PFSK-1 (cell line): ENCODE measurements around the gene PLPPR1.

Experiments used
- FOXP2 ChIP-seq: optimal IDR thresholded peaks from 2 replicates; pipeline ENCODE3; 2011; ENCODE audit warnings: borderline replicate concordance, control low read depth, inconsistent platforms; ENCODE audit not compliant: insufficient read depth; ENCODE audit errors: extremely low read length, extremely low read depth
- POLR2AphosphoS5 ChIP-seq: IDR thresholded peaks from 2 replicates; pipeline ENCODE4 v1.6.1; 2012; ENCODE audit warnings: low read depth, mild to moderate bottlenecking, control low read depth, low read length, moderate library complexity
- SIN3A ChIP-seq: IDR thresholded peaks from 2 replicates; pipeline ENCODE4 v1.6.1; 2012; ENCODE audit warnings: mild to moderate bottlenecking, low read length, moderate library complexity, borderline replicate concordance; ENCODE audit not compliant: insufficient read depth
- TAF1 ChIP-seq: IDR thresholded peaks from 2 replicates; pipeline ENCODE4 v1.6.1; 2012; ENCODE audit warnings: low read length, control low read depth, borderline replicate concordance; ENCODE audit not compliant: insufficient read depth
- TF ChIP-seq, protein P1 (sequence below), 2 experiments: IDR thresholded peaks; 2 replicates each; pipeline versions ENCODE4 v1.6.1 to v1.8.0; 2011 to 2012; ENCODE audit warnings: low read depth in 2 of 2, low read length in 2 of 2, control low read depth in 1 of 2, inconsistent platforms in 1 of 2, mild to moderate bottlenecking in 1 of 2, moderate library complexity in 1 of 2; ENCODE audit not compliant: insufficient read depth in 1 of 2

The PLPPR1 gene

GRCh38 chr9:101220341-101220740, 191.8 kb downstream of the PLPPR1 start:
- no peak for TF ChIP-seq TAF1
- no peak for TF ChIP-seq POLR2AphosphoS5
- TF ChIP-seq, protein P1, sequence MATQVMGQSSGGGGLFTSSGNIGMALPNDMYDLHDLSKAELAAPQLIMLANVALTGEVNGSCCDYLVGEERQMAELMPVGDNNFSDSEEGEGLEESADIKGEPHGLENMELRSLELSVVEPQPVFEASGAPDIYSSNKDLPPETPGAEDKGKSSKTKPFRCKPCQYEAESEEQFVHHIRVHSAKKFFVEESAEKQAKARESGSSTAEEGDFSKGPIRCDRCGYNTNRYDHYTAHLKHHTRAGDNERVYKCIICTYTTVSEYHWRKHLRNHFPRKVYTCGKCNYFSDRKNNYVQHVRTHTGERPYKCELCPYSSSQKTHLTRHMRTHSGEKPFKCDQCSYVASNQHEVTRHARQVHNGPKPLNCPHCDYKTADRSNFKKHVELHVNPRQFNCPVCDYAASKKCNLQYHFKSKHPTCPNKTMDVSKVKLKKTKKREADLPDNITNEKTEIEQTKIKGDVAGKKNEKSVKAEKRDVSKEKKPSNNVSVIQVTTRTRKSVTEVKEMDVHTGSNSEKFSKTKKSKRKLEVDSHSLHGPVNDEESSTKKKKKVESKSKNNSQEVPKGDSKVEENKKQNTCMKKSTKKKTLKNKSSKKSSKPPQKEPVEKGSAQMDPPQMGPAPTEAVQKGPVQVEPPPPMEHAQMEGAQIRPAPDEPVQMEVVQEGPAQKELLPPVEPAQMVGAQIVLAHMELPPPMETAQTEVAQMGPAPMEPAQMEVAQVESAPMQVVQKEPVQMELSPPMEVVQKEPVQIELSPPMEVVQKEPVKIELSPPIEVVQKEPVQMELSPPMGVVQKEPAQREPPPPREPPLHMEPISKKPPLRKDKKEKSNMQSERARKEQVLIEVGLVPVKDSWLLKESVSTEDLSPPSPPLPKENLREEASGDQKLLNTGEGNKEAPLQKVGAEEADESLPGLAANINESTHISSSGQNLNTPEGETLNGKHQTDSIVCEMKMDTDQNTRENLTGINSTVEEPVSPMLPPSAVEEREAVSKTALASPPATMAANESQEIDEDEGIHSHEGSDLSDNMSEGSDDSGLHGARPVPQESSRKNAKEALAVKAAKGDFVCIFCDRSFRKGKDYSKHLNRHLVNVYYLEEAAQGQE (IDR thresholded peaks at IDR 0.05; ENCODE audit: insufficient read depth in 1 of 2, low read depth in 2 of 2, low read length in 2 of 2) = no peak
- no peak for TF ChIP-seq SIN3A
- no peak for TF ChIP-seq FOXP2

GRCh38 chr9:101225271-101225670, 196.7 kb downstream of the PLPPR1 start:
- TF ChIP-seq, protein P1 (IDR thresholded peaks at IDR 0.05; ENCODE audit: insufficient read depth in 1 of 2, low read depth in 2 of 2, low read length in 2 of 2) = no peak
- TF ChIP-seq TAF1 = no peak

- TF ChIP-seq, protein P1 (IDR thresholded peaks at IDR 0.05; ENCODE audit: insufficient read depth in 1 of 2, low read depth in 2 of 2, low read length in 2 of 2) = no peak
- TF ChIP-seq FOXP2 = no peak
- no peak for TF ChIP-seq TAF1
- TF ChIP-seq POLR2AphosphoS5 = no peak
- TF ChIP-seq SIN3A = no peak
These were observed 197.6 kb downstream of the PLPPR1 start for GRCh38 chr9:101226161-101226560.

GRCh38 chr9:101226803-101227202, 198.3 kb downstream of the PLPPR1 start:
- TF ChIP-seq SIN3A = no peak
- no peak for TF ChIP-seq POLR2AphosphoS5
- TF ChIP-seq TAF1 = no peak
- no peak for TF ChIP-seq FOXP2
- TF ChIP-seq, protein P1 (IDR thresholded peaks at IDR 0.05; ENCODE audit: insufficient read depth in 1 of 2, low read depth in 2 of 2, low read length in 2 of 2) = no peak

GRCh38 chr9:101229606-101230005, 201.1 kb downstream of the PLPPR1 start:
- no peak for TF ChIP-seq TAF1
